ENCODE results near the gene MCF2L.
"Not testable (repeated sequence)": the region's sequence is repeated elsewhere in the genome, so short reads cannot be mapped to it uniquely, and the experiment has no call there.

Gene MCF2L

DNA sequence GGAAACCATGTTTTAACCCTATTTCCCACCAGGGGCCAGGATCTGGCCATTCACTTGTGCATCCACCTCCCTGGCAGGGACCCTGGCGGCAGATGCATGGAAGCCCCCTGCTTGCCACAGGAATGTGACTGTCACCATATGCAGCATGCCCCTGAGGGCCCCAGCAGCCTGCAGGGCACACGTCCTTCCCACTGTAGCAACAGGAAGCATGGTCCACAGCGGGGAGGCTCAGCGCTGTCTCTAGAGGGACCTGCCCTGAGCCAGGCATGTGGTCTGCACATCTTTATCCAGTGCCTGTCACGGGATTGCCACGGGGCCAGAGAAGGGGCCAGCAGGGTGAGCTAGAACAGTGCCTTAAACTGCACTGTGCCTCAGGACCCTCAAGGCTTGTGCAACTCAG lies 34.9 kb upstream of the MCF2L start:
- no peak for TF ChIP-seq JUND (IDR thresholded peaks at IDR 0.05; ENCODE audit: low read depth)
- no peak for DNase-seq (ENCODE audit: low read depth in 1 of 2, low spot score in 1 of 2)
- in situ Hi-C loops (cut with HindIII; ENCODE audit: low pct_unique_long_range_greater_than_20kb, low sequenced_read_pairs): no loop called here

DNA sequence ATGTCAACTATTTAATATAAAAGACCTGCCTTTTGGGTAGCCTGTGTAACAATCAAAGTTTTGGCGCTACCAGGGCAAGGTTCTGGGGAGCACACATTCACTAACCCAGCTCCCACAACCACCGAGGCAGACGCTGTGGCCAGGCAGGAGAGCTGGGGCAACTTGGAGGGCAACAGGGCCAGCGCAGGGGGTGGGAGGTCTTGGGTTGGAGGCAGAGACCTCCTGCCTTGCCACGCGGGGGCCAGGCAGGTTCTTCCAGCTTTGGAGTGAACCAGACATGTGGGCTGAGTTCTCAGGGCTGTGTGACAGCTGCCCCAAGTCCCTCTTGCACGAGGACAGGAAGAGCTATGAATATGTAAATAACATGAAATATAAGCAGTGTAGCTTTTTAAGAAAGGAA lies 30.3 kb upstream of the MCF2L start:
- no peak for DNase-seq (ENCODE audit: low read depth in 1 of 2, low spot score in 1 of 2)
- no peak for TF ChIP-seq JUND (IDR thresholded peaks at IDR 0.05; ENCODE audit: low read depth)
- in situ Hi-C loops (cut with HindIII; ENCODE audit: low pct_unique_long_range_greater_than_20kb, low sequenced_read_pairs): no loop called here

DNA sequence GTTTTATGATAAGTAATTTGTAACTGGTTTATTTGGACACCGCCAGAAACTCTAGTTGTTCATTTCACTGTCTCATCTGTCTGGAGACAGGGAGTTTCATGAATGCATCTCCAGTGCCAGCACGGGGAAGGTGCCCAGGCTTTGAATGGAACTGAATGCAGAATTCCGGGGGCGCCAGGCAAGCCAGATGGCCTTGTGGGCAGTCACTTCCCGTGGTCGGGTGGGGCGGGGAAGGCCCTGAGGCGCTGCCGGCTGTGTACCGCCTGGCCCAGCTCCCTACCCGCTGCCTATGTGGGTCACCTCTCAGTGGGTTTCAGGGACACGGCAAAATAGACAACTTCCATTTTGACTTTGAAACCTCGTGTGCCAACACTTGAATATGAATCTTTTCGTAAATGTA lies 28.8 kb upstream of the MCF2L start:
- DNase-seq (ENCODE audit: low read depth in 1 of 2, low spot score in 1 of 2): no peak
- no peak for TF ChIP-seq JUND (IDR thresholded peaks at IDR 0.05; ENCODE audit: low read depth)
- in situ Hi-C loops (cut with HindIII; ENCODE audit: low pct_unique_long_range_greater_than_20kb, low sequenced_read_pairs): no loop called here

DNA sequence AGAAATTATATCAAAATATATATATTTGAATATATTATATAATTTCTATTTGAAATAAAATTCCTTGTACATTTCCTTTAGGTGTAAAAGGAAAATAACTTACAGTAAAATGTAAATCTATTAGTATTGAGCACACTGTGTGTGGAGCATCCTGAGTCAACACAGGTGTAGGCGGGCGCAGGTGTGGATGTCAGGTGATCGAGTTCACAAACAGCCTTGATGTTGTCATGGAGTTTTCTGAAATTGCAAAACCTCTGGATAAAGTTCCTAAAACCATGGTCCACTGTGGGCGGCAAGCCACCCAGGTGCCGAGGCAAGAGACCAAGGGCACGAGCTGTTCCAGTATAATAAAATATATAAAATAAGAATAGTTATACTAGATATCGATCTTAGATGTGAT lies 27.7 kb upstream of the MCF2L start:
- in situ Hi-C loops (cut with HindIII; ENCODE audit: low pct_unique_long_range_greater_than_20kb, low sequenced_read_pairs): no loop called here
- DNase-seq (ENCODE audit: low read depth in 1 of 2, low spot score in 1 of 2): no peak
- no peak for TF ChIP-seq JUND (IDR thresholded peaks at IDR 0.05; ENCODE audit: low read depth)

DNA sequence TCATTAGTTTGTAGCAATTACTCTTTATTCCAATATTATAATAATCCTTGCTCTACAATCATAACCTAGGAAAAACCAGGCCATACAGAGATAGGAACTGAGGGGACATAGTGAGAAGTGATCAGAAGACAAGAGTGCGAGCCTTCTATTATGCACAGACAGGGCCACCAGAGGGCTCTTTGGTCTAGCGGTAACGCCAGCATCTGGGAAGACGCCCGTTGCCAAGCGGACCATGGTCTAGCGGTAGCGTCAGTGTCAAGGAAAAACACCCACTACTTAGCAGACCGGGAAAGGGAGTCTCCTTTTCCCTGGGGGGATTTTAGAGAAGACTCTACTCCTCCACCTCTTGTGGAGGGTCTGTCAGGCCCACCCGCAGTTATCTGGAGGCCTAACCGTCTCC lies 27.2 kb upstream of the MCF2L start:
- in situ Hi-C loops (cut with HindIII; ENCODE audit: low pct_unique_long_range_greater_than_20kb, low sequenced_read_pairs): not testable (repeated sequence)
- peak in 1 of 2 experiments; percentile 67 for DNase-seq (ENCODE audit: low read depth in 1 of 2, low spot score in 1 of 2)

DNA sequence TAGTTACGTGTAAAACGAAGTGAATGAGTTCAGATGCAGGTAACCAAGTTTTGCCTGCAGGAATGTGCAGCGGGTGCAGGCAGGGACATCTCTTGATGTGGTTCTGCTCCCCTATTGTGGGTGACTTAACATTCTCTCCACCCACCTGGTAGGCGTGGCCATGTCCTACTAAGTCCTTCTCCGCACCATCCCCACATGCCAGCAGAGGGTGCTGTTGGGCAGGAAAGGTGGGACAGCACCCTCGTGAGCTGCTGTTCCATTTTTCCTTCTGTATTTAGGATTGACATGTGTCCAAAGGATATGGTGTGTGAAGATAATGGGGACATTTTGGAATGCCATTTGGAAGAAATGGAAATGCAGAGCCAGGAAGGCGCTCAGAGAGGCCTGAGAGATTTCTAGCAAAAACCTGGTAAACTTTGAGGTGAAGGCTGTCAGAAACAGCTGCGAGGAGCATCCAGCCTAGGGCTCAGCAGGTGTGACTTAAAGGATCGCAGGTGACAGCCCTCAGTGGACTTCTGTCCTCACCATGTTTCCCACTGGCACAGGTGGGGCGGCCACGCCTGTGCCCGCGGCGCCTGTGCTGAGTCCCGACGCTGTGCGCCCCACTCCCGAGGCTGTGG lies 26.2 kb upstream of the MCF2L start:
- peak; percentile 77 to 95 for DNase-seq (ENCODE audit: low read depth in 1 of 2, low spot score in 1 of 2)
- in situ Hi-C loops (cut with HindIII; ENCODE audit: low pct_unique_long_range_greater_than_20kb, low sequenced_read_pairs): no loop called here
- no peak for TF ChIP-seq JUND (IDR thresholded peaks at IDR 0.05; ENCODE audit: low read depth)

DNA sequence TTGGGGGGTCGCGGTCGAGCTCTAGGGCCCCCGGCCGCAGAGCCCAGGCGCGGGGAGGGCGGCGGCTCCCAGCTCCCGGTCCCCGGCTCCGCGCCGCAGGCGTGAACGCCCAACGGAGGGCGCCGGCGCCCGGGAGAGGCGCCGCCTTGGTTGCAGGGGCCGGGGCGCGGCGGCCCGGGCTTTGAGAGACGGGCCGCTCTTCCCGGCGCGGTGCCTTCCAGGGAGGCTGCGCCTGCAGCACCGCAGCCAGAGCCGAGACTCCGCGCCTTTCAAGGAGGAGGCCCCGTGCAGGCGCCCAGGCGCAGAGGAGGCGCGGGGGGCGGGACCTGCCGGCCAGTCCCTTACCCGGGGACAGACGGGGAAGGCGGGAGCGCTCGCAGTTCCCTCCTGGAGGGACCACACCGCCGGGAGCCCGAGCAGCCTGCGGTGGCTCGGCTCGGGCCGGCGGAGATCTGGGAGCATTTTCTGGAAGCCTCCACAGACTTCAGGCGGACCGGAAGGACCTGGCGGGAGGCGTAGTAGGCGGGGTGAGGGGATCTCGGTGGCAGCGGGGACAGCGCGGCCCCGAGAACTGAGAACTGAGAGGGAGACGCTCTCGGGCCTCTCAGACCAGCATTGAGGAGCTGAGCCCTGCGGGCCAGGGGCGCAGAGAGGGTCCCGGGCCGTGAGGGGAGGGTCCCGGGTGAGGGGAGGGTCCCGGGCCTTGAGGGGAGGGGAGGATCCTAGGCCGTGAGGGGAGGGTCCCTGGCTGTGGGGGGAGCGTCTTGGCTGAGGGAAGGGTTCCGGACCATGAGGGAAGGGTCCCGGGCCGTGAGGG lies 25.5 kb upstream of the MCF2L start:
- in situ Hi-C loops (cut with HindIII; ENCODE audit: low pct_unique_long_range_greater_than_20kb, low sequenced_read_pairs): no loop called here
- peak; percentile 43 to 48 for DNase-seq (ENCODE audit: low read depth in 1 of 2, low spot score in 1 of 2)
- no peak for TF ChIP-seq JUND (IDR thresholded peaks at IDR 0.05; ENCODE audit: low read depth)

DNA sequence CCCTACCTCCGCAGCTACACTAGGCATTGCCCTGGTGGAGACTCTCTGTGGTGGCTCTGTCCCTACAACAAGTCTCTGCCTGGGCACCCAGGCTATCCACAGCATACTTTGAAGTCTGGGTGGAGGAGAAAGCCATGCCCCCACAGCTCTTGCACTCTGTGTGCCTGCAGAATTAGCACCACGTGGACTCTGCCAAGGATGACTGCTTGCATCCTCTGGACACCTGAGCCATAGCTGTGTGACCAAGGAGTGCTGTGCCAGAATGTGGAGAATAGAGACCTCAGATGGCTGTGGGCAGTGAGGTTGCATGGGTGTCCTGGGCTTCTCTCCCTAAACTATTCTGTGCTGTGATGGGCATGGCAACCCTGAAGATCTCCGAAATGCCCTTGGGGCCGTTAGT lies 21.2 kb upstream of the MCF2L start:
- TF ChIP-seq JUND (IDR thresholded peaks at IDR 0.05; ENCODE audit: low read depth): no peak
- no peak for DNase-seq (ENCODE audit: low read depth in 1 of 2, low spot score in 1 of 2)
- in situ Hi-C loops (cut with HindIII; ENCODE audit: low pct_unique_long_range_greater_than_20kb, low sequenced_read_pairs): no loop called here

DNA sequence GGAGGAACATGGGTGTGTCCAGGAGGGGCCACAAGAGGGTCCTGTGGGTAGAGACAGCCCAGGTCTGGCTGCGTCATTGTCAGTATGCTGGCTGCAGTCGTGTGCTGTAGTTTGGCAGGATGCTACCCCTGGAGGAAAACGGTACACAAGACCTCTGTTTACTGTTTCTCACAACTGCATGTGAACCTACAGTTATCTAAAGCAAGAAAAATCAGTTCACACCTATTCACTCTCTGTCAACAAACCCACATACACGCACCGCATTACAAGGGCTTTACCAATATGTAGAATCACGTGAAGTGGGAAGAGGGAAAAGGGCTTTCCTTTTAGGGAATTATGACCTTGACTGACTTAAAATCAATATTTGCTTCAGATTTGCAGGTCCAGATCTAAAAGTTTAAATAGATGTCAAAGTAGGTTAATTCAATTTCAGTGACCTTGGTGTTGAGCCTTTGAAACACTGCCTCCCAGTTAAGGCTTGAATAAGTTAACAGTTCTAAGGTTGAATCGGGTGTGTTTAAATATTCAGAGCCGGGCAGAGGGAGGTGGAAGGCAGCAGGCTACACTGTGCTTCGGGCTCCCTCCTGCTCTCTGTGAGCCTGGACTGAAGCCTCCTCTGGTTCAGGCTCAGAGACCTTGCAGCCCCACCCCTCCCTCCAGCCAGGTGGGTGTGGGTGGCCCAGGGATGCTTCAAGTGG lies 17.2 kb upstream of the MCF2L start:
- TF ChIP-seq JUND (IDR thresholded peaks at IDR 0.05; ENCODE audit: low read depth): no peak
- DNase-seq (ENCODE audit: low read depth in 1 of 2, low spot score in 1 of 2): no peak
- in situ Hi-C loops (cut with HindIII; ENCODE audit: low pct_unique_long_range_greater_than_20kb, low sequenced_read_pairs): no loop called here

DNA sequence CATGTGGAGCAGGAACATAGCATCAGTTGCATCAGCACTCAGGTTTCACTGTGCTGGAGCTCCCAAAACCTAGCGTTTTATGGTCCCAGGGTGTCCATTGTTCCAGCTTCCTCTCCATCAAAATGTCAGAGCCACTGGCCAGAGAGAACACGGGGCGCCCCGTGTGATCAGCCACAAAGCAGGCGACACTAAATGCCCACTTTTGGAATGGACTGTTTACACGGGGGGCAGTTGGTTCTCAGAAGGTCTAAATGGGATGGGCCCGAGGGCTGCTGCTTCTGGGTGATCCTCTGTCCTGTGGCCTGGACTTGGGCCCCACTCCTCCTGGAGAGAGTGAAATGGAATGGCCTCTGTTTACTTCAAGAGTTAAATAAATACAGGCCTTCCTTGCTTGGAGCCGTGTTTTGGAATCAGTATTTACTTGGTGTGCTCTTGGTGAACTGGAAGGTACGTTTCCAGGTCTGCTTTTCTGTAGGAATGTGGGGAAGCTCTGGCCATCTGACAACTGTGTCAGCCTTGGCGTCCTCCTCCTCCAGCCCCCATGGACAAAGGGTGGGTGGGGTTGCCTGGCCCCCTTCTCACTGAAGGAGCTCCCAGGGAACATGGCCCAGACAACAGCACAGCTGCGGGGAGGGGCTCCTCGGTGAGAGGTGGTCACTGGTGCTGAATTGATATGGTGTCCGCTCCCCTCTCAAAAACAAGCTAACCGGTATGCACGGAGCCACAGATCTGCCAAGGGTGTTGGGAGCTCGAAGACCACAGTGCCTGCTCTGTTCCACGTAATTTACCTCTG lies 16.1 kb upstream of the MCF2L start:
- TF ChIP-seq JUND (IDR thresholded peaks at IDR 0.05; ENCODE audit: low read depth): no peak
- in situ Hi-C loops (cut with HindIII; ENCODE audit: low pct_unique_long_range_greater_than_20kb, low sequenced_read_pairs): no loop called here
- DNase-seq (ENCODE audit: low read depth in 1 of 2, low spot score in 1 of 2): peak in 1 of 2 experiments; percentile 15

DNA sequence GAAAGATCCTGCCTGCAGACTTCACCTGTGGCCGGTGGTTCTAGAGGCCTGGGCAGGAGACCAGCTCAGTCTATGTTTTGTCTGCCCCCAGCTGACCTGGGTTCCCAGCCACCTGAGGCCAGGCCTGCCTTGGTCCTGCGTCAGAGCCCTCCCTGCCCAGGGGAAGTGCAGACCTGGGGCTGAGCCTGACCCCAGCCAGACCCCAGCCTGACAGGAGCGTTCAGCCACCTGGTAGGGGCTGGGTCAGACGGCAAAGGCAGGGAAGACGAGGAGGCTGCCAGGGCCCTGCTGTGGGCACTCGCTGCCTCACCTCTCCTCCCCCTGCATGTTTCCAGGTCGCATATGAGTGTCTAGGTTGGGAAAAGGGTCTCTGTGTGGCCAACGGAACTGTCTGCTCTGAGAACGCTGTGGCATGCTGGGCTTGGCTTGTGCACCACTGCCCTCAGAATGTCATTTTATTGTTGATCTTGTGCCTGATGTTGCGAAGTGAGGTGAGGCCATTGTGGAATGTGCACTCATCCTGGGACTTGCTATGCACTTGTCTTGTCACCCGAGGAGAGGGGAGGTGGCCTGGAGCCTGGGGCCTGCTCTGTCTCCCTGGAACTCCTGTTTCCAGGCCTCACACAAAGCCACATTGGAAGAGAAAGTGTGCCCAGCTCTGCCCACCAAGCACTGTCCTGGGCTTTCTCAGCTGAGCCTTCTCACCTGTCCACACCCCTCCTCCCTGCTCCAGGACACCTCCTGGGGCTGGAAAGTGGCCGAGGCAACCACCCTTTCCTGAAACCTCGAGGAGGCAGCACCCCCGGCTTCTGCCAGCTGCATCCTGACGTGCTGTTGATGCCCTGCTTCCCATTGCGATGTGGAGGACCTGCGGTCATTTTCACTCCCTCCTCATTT lies 15.2 kb upstream of the MCF2L start:
- in situ Hi-C loops (cut with HindIII; ENCODE audit: low pct_unique_long_range_greater_than_20kb, low sequenced_read_pairs): no loop called here
- DNase-seq (ENCODE audit: low read depth in 1 of 2, low spot score in 1 of 2): no peak
- TF ChIP-seq JUND (IDR thresholded peaks at IDR 0.05; ENCODE audit: low read depth): no peak

Measured in T47D (cell line).